ENCODE results near the gene CRKL. TPM values are rescaled to one million over a fixed set of nuclear protein-coding genes. Genes with fewer than 3 reads are reported as not detected.

The CRKL gene
- total RNA-seq, 1 experiment from 2014 or later = 35.4 TPM

- ChIA-PET CTCF (no interaction called here), POLR2A (ENCODE audit: unreplicated experiment) (no interaction called here)
- no peak overlapping the region for H3K4me2 ChIP-seq (ENCODE audit: low read length)
- intact Hi-C loops (cut with micrococcal nuclease) = no loop called here
- H3K4me3 ChIP-seq (ENCODE audit: low read length) = no peak overlapping the region
- no peak for DNase-seq
- BruUV-seq (replicated peaks) = no TSS peak
- no peaks in the 10 kb centered on the region for H3K9me3 ChIP-seq (ENCODE audit: low read length)
- TF ChIP-seq EZH2phosphoT487 (IDR thresholded peaks at IDR 0.05; ENCODE audit: borderline replicate concordance, low read length) = no peak
- no peak for TF ChIP-seq CTCF (conservative IDR thresholded peaks at IDR 0.05; ENCODE audit: low read depth, low read length)
- TF ChIP-seq EZH2 (IDR thresholded peaks at IDR 0.05; ENCODE audit: low read length, unreplicated experiment) = no peak
- no peak overlapping the region for H2AFZ ChIP-seq (ENCODE audit: low read length)
- no peak overlapping the region for H3K9ac ChIP-seq (ENCODE audit: low read length)
- H3K9me2 ChIP-seq (replicated peaks; ENCODE audit: low read length) = no peaks in the 10 kb centered on the region
- ATAC-seq = no peak
- no peak overlapping the region for H3K27ac ChIP-seq (ENCODE audit: low read length)
- peaks cover 6% of the 10 kb centered on the region; the same call in 1 of the 2 replicates for H3K36me3 ChIP-seq (ENCODE audit: low read depth, low read length)
- peaks cover 16% of the 10 kb centered on the region for H3K79me2 ChIP-seq (ENCODE audit: low read length)
- no peaks in the 10 kb centered on the region for H4K20me1 ChIP-seq (ENCODE audit: low read length)
- peaks cover 11% of the 10 kb centered on the region for H3K4me1 ChIP-seq (ENCODE audit: insufficient read depth, low read length)
- H3K27me3 ChIP-seq (ENCODE audit: low read length) = no peaks in the 10 kb centered on the region
- H3F3A ChIP-seq (ENCODE audit: low read length, unreplicated experiment) = no peaks in the 10 kb centered on the region
Observed at GRCh38 chr22:20996031-20996410, 78.8 kb downstream of the CRKL start.

GRCh38 chr22:20996598-20997535 is 79.7 kb downstream of the CRKL start:
- Histone ChIP-seq H3K4me1 (ENCODE audit: insufficient read depth, low read length) (peaks cover 17% of the 10 kb centered on the region), H3K79me2 (ENCODE audit: low read length) (peaks cover 22% of the 10 kb centered on the region), H3K4me2 (ENCODE audit: low read length) (no peak overlapping the region), H3F3A (ENCODE audit: low read length, unreplicated experiment) (no peaks in the 10 kb centered on the region), H3K27me3 (ENCODE audit: low read length) (no peaks in the 10 kb centered on the region), H3K9me2 (replicated peaks; ENCODE audit: low read length) (no peaks in the 10 kb centered on the region), H2AFZ (ENCODE audit: low read length) (no peak overlapping the region), H4K20me1 (ENCODE audit: low read length) (no peaks in the 10 kb centered on the region), H3K4me3 (ENCODE audit: low read length) (no peak overlapping the region), H3K9me3 (ENCODE audit: low read length) (no peaks in the 10 kb centered on the region), H3K9ac (ENCODE audit: low read length) (no peak overlapping the region), H3K27ac (ENCODE audit: low read length) (no peak overlapping the region), H3K36me3 (ENCODE audit: low read depth, low read length) (peaks cover 6% of the 10 kb centered on the region; the same call in 1 of the 2 replicates)
- intact Hi-C loops (cut with micrococcal nuclease) = no loop called here
- POLR2A ChIA-PET (ENCODE audit: unreplicated experiment) = no interaction called here
- CTCF ChIA-PET = no interaction called here
- no TSS peak for BruUV-seq (replicated peaks)
- TF ChIP-seq EZH2 (IDR thresholded peaks at IDR 0.05; ENCODE audit: low read length, unreplicated experiment) (no peak), EZH2phosphoT487 (IDR thresholded peaks at IDR 0.05; ENCODE audit: borderline replicate concordance, low read length) (no peak)
- no peak for ATAC-seq
- no peak for DNase-seq

- Histone ChIP-seq H3K4me1 (ENCODE audit: insufficient read depth, low read length) (peaks cover 17% of the 10 kb centered on the region), H3K9ac (ENCODE audit: low read length) (no peak overlapping the region), H3K27me3 (ENCODE audit: low read length) (no peaks in the 10 kb centered on the region), H3F3A (ENCODE audit: low read length, unreplicated experiment) (no peaks in the 10 kb centered on the region), H3K4me2 (ENCODE audit: low read length) (no peak overlapping the region), H4K20me1 (ENCODE audit: low read length) (no peaks in the 10 kb centered on the region), H3K27ac (ENCODE audit: low read length) (no peak overlapping the region), H3K36me3 (ENCODE audit: low read depth, low read length) (peaks cover 6% of the 10 kb centered on the region; the same call in 1 of the 2 replicates), H3K9me3 (ENCODE audit: low read length) (no peaks in the 10 kb centered on the region), H3K4me3 (ENCODE audit: low read length) (no peak overlapping the region), H3K9me2 (replicated peaks; ENCODE audit: low read length) (no peaks in the 10 kb centered on the region), H2AFZ (ENCODE audit: low read length) (no peak overlapping the region), H3K79me2 (ENCODE audit: low read length) (peaks cover 23% of the 10 kb centered on the region)
- BruUV-seq (replicated peaks) = no TSS peak
- ChIA-PET POLR2A (ENCODE audit: unreplicated experiment) (no interaction called here), CTCF (no interaction called here)
- DNase-seq = no peak
- TF ChIP-seq EZH2 (IDR thresholded peaks at IDR 0.05; ENCODE audit: low read length, unreplicated experiment) (no peak), EZH2phosphoT487 (IDR thresholded peaks at IDR 0.05; ENCODE audit: borderline replicate concordance, low read length) (no peak), CTCF (conservative IDR thresholded peaks at IDR 0.05; ENCODE audit: low read depth, low read length) (no peak)
- no peak for ATAC-seq
- intact Hi-C loops (cut with micrococcal nuclease) = no loop called here
Observed at GRCh38 chr22:20997536-20998257, 80.5 kb downstream of the CRKL start.
